GM19240 (cell line): ENCODE measurements around the gene CITED2.
"Not testable (repeated sequence)": the region's sequence is repeated elsewhere in the genome, so short reads cannot be mapped to it uniquely, and the experiment has no call there.

Source experiments
- DNase-seq: peaks from one replicate; pipeline ENCODE4 v3.0.0; 2011; ENCODE audit warnings: low spot score; ENCODE audit not compliant: insufficient read length

CITED2 gene

GRCh38 chr6:139364982-139365379 is 9.5 kb downstream of the CITED2 start:
- DNase-seq: no peak

GRCh38 chr6:139364302-139364981 is 10.0 kb downstream of the CITED2 start:
- DNase-seq: no peak

- DNase-seq: not testable (repeated sequence)
Measured at GRCh38 chr6:139363797-139364196, 10.7 kb downstream of the CITED2 start.

GRCh38 chr6:139363123-139363522 is 11.3 kb downstream of the CITED2 start:
- not testable (repeated sequence) for DNase-seq

GRCh38 chr6:139361211-139361610 is 13.2 kb downstream of the CITED2 start:
- no peak for DNase-seq

GRCh38 chr6:139356924-139357323 is 17.5 kb downstream of the CITED2 start:
- no peak for DNase-seq

- no peak for DNase-seq
Measured at GRCh38 chr6:139355777-139356445, 18.5 kb downstream of the CITED2 start.

- DNase-seq: no peak
Measured at GRCh38 chr6:139355172-139355571, 19.3 kb downstream of the CITED2 start.

- DNase-seq: no peak
Measured at GRCh38 chr6:139354189-139354588, 20.3 kb downstream of the CITED2 start.

- DNase-seq: no peak
Measured at GRCh38 chr6:139349464-139350020, 24.9 kb downstream of the CITED2 start.

GRCh38 chr6:139346392-139346791 is 28.1 kb downstream of the CITED2 start:
- no peak for DNase-seq

GRCh38 chr6:139344186-139344963 is 30.1 kb downstream of the CITED2 start:
- DNase-seq: no peak

GRCh38 chr6:139343052-139343750 is 31.2 kb downstream of the CITED2 start:
- no peak for DNase-seq

- no peak for DNase-seq
Measured at GRCh38 chr6:139341060-139341459, 33.4 kb downstream of the CITED2 start.

- no peak for DNase-seq
Measured at GRCh38 chr6:139338795-139339194, 35.7 kb downstream of the CITED2 start.

GRCh38 chr6:139337830-139338229 is 36.6 kb downstream of the CITED2 start:
- DNase-seq: no peak

GRCh38 chr6:139337001-139337400 is 37.4 kb downstream of the CITED2 start:
- no peak for DNase-seq

GRCh38 chr6:139336488-139336887 is 38.0 kb downstream of the CITED2 start:
- DNase-seq: no peak

- no peak for DNase-seq
Measured at GRCh38 chr6:139335447-139336210, 38.8 kb downstream of the CITED2 start.

GRCh38 chr6:139334806-139335446 is 39.5 kb downstream of the CITED2 start:
- no peak for DNase-seq
